HCT116 (cell line): Measurements from ENCODE around the gene APPBP2. TPM values are rescaled to one million over a fixed set of nuclear protein-coding genes. Genes with fewer than 3 reads are reported as not detected.

ENCODE experiments used
- ATAC-seq: fragments of 200-7000 bp; cut with Tn5 transposase; 2 replicates; pipeline ENCODE4 v1.9.1; 2020; ENCODE audit warnings: mild to moderate bottlenecking, moderate library complexity
- BruUV-seq: library from RNA; stranded (reverse); fragments of 400-500 nt; replicated peaks from 2 replicates; lab custom pipeline; 2021; lab: Mats Ljungman, UMichigan
- CTCF ChIA-PET: fragments of 300-600 bp; sonication (Branson Sonifier 250); formaldehyde crosslinking; loops from one replicate; lab custom pipeline; 2021; ENCODE audit warnings: antibody characterized with exemption; lab: Charles Lee
- POLR2A ChIA-PET: fragments of 300-600, 350-600 bp; sonication (Branson Sonifier 250); formaldehyde crosslinking; loops from one replicate; lab custom pipeline; 2021; ENCODE audit warnings: antibody characterized with exemption; lab: Charles Lee
- RAD21 ChIA-PET, 2 experiments: fragments of 300-600 bp; sonication (Branson Sonifier 250); formaldehyde crosslinking; loops; one replicate each; lab custom pipeline; 2023; ENCODE audit warnings: low total read pairs in 2 of 2; ENCODE audit not compliant: uncharacterized antibody in 2 of 2, unreplicated experiment in 2 of 2, low non-redundant PET in 1 of 2; lab: Charles Lee
- DNase-seq: peaks from one replicate; pipeline ENCODE4 v3.0.0-alpha.2; 2010; ENCODE audit warnings: low read depth, low spot score
- H2AFZ ChIP-seq: fragments of 200-600 bp; shearing (Covaris generic), sonication (generic); 2 replicates; pipeline ENCODE4 v1.6.1; 2017; ENCODE audit warnings: low read depth, mixed run types, mixed read lengths, antibody characterized with exemption, low read length; ENCODE audit not compliant: poor library complexity, severe bottlenecking
- H3K27ac ChIP-seq: 2 replicates; pipeline ENCODE4 v1.5.1; 2012; ENCODE audit warnings: low read depth, low read length
- H3K27me3 ChIP-seq: fragments of 200-600 bp; sonication (generic); 2 replicates; pipeline ENCODE4 v1.6.1; 2016; ENCODE audit warnings: mixed run types, low read length, mixed read lengths; ENCODE audit not compliant: insufficient read depth
- H3K36me3 ChIP-seq, 2 experiments: fragments of 200-500 bp in 1 of 2; fragments of 200-600 bp in 1 of 2; sonication (Bioruptor generic) in 1 of 2; sonication (generic) in 1 of 2; 2 replicates each; pipeline versions ENCODE4 v1.5.1 to v1.6.1; 2014 to 2016; ENCODE audit warnings: low read length in 2 of 2, inconsistent platforms in 1 of 2, mixed read lengths in 1 of 2, mixed run types in 1 of 2; ENCODE audit not compliant: insufficient read depth in 2 of 2, control insufficient read depth in 1 of 2
- H3K4me1 ChIP-seq, 2 experiments: fragments of 200-600 bp in 1 of 2; sonication (generic) in 1 of 2; 2 replicates each; pipeline versions ENCODE4 v1.5.1 to v1.6.1; 2012 to 2017; ENCODE audit warnings: low read length in 2 of 2, inconsistent platforms in 1 of 2, mild to moderate bottlenecking in 1 of 2, mixed read lengths in 1 of 2, mixed run types in 1 of 2, moderate library complexity in 1 of 2; ENCODE audit not compliant: insufficient read depth in 2 of 2, control insufficient read depth in 1 of 2
- H3K4me2 ChIP-seq: fragments of 200-600 bp; sonication (generic); 2 replicates; pipeline ENCODE4 v1.6.1; 2017; ENCODE audit warnings: mixed run types, low read length, mixed read lengths
- H3K4me3 ChIP-seq, 2 experiments: fragments of 200-600 bp in 1 of 2; sonication (generic) in 1 of 2; replicated peaks in 1 of 2; 2 replicates each; pipeline ENCODE4 v1.5.1; 2011 to 2016; ENCODE audit warnings: low read length in 2 of 2, control low read depth in 1 of 2, low read depth in 1 of 2, mild to moderate bottlenecking in 1 of 2, mixed read lengths in 1 of 2, mixed run types in 1 of 2
- H3K79me2 ChIP-seq: fragments of 200-600 bp; sonication (generic); 2 replicates; pipeline ENCODE4 v1.6.1; 2017; ENCODE audit warnings: mild to moderate bottlenecking, mixed run types, low read length, moderate library complexity, mixed read lengths; ENCODE audit not compliant: insufficient read depth
- H3K9ac ChIP-seq: fragments of 200-600 bp; sonication (generic); 2 replicates; pipeline ENCODE4 v1.6.1; 2016; ENCODE audit warnings: low read length, mixed read lengths
- H3K9me2 ChIP-seq: fragments of 200-600 bp; sonication (generic), shearing (Covaris generic); 2 replicates; pipeline ENCODE4 v1.6.1; 2017; ENCODE audit warnings: mixed run types, mild to moderate bottlenecking, moderate library complexity; ENCODE audit not compliant: insufficient read depth
- H3K9me3 ChIP-seq, 2 experiments: fragments of 200-500 bp in 1 of 2; fragments of 200-600 bp in 1 of 2; sonication (Bioruptor generic) in 1 of 2; sonication (generic) in 1 of 2; 2 replicates each; pipeline ENCODE4 v1.6.1; 2014 to 2017; ENCODE audit warnings: low read length in 2 of 2, mixed read lengths in 2 of 2, inconsistent platforms in 1 of 2, low read depth in 1 of 2, mild to moderate bottlenecking in 1 of 2, mixed run types in 1 of 2, moderate library complexity in 1 of 2; ENCODE audit not compliant: control insufficient read depth in 1 of 2, insufficient read depth in 1 of 2
- H4K20me1 ChIP-seq: fragments of 200-600 bp; sonication (generic), shearing (Covaris generic); 2 replicates; pipeline ENCODE4 v1.6.1; 2017; ENCODE audit warnings: mixed run types, mild to moderate bottlenecking, moderate library complexity; ENCODE audit not compliant: insufficient read depth
- ELF1 ChIP-seq: IDR thresholded peaks from 2 replicates; pipeline ENCODE4 v1.6.1; 2012; ENCODE audit warnings: low read depth, borderline replicate concordance
- EZH2 ChIP-seq: fragments of 200-600 bp; sonication (generic); IDR thresholded peaks from 2 replicates; pipeline ENCODE4 v1.6.1; 2017; ENCODE audit warnings: antibody characterized with exemption, mixed run types
- EZH2phosphoT487 ChIP-seq: fragments of 200-600 bp; IDR thresholded peaks from 2 replicates; pipeline ENCODE4 v1.6.1; 2018; ENCODE audit warnings: antibody characterized with exemption, borderline replicate concordance
- FOSL1 ChIP-seq: IDR thresholded peaks from 2 replicates; pipeline ENCODE4 v1.6.1; 2012; ENCODE audit warnings: low read depth
- POLR2A ChIP-seq: IDR thresholded peaks from 2 replicates; pipeline ENCODE4 v1.7.0; 2011; ENCODE audit warnings: borderline replicate concordance; ENCODE audit not compliant: insufficient read depth, insufficient read length; ENCODE audit errors: extremely low read depth
- SIN3A ChIP-seq: IDR thresholded peaks from 2 replicates; pipeline ENCODE4 v1.6.1; 2012; ENCODE audit warnings: low read depth
- SP1 ChIP-seq: IDR thresholded peaks from 2 replicates; pipeline ENCODE4 v1.6.1; 2012; ENCODE audit warnings: low read depth
- SRF ChIP-seq: IDR thresholded peaks from 2 replicates; pipeline ENCODE4 v1.6.1; 2012; ENCODE audit warnings: low read depth
- TCF7L2 ChIP-seq: IDR thresholded peaks from 2 replicates; pipeline ENCODE4 v1.7.0; 2011; ENCODE audit warnings: borderline replicate concordance, inconsistent platforms; ENCODE audit not compliant: insufficient read depth, insufficient read length; ENCODE audit errors: extremely low read depth
- YY1 ChIP-seq: IDR thresholded peaks from 2 replicates; pipeline ENCODE4 v1.6.1; 2011; ENCODE audit warnings: low read length, low read depth, moderate library complexity, mild to moderate bottlenecking; ENCODE audit not compliant: insufficient replicate concordance; ENCODE audit errors: extremely low read depth
- ZFX ChIP-seq: fragments of 450-650 bp; IDR thresholded peaks from 2 replicates; pipeline ENCODE4 v1.6.1; 2017
- ZNF274 ChIP-seq: fragments of 200-500 bp; sonication (Bioruptor generic); IDR thresholded peaks from 2 replicates; pipeline ENCODE4 v1.6.1; 2014; ENCODE audit warnings: mild to moderate bottlenecking, low read depth, low read length, inconsistent platforms
- intact Hi-C: fragments of 100-400 bp; cut with micrococcal nuclease; formaldehyde crosslinking; loops from 2 replicates; pipeline ENCODE4 v1.10.0; 2022
- total RNA-seq: library from RNA; stranded (reverse); gene quantifications from one replicate; pipeline ENCODE4 v1.2.1, GENCODE V29; 2021; ENCODE audit not compliant: unreplicated experiment
- TF ChIP-seq, protein P1 (sequence below): IDR thresholded peaks from 2 replicates; pipeline ENCODE4 v1.6.1; 2012
- TF ChIP-seq, protein P2 (sequence below): IDR thresholded peaks from 2 replicates; pipeline ENCODE4 v1.6.1; 2011; ENCODE audit warnings: mild to moderate bottlenecking, low read length, moderate library complexity; ENCODE audit not compliant: insufficient replicate concordance; ENCODE audit errors: extremely low read depth

The APPBP2 gene
- total RNA-seq, 1 experiment from 2014 or later = 35.8 TPM

- Histone ChIP-seq H3K9ac (no peak overlapping the region), H3K79me2 (no peaks in the 10 kb centered on the region), H4K20me1 (no peaks in the 10 kb centered on the region), H3K4me1 (peaks cover 0 to 6% of the 10 kb centered on the region in 2 experiments; a peak in 2 of 4 replicates), H3K27ac (no peak overlapping the region), H2AFZ (no peak overlapping the region), H3K9me2 (no peaks in the 10 kb centered on the region), H3K9me3 (no peaks in the 10 kb centered on the region), H3K4me3 (no peak overlapping the region), H3K36me3 (no peaks in the 10 kb centered on the region), H3K27me3 (no peaks in the 10 kb centered on the region), H3K4me2 (no peak overlapping the region)
- ATAC-seq = no peak
- TF ChIP-seq TCF7L2 = no peak
- no peak for TF ChIP-seq ZFX
- no peak for TF ChIP-seq ZNF274
- TF ChIP-seq SRF = no peak
- no peak for TF ChIP-seq YY1
- TF ChIP-seq, protein P1, sequence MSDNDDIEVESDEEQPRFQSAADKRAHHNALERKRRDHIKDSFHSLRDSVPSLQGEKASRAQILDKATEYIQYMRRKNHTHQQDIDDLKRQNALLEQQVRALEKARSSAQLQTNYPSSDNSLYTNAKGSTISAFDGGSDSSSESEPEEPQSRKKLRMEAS = no peak
- RAD21 ChIA-PET = no interaction called here
- intact Hi-C loops = no loop called here
- DNase-seq = no peak
- BruUV-seq = no TSS peak
- CTCF ChIA-PET = no interaction called here
- POLR2A ChIA-PET = interaction anchor here (1.6 kb wide), 1 partner anchor 8 kb away, joined by 7 read pairs; the partner anchor contains the start of gene APPBP2
Observed at GRCh38 chr17:60534010-60534555, 8.0 kb upstream of the APPBP2 start.

GRCh38 chr17:60529806-60530205, 3.8 kb upstream of the APPBP2 start:
- Histone ChIP-seq H3K9me2 (no peaks in the 10 kb centered on the region), H3K9ac (no peak overlapping the region), H3K4me1 (peaks cover 2 to 14% of the 10 kb centered on the region in 2 experiments), H3K4me3 (no peak overlapping the region), H3K27me3 (no peaks in the 10 kb centered on the region), H3K36me3 (peaks cover 2 to 4% of the 10 kb centered on the region in 2 experiments; a peak in 1 of 4 replicates), H3K27ac (no peak overlapping the region), H3K79me2 (peaks cover 16% of the 10 kb centered on the region), H2AFZ (no peak overlapping the region), H3K4me2 (no peak overlapping the region), H3K9me3 (no peaks in the 10 kb centered on the region), H4K20me1 (no peaks in the 10 kb centered on the region)
- ChIA-PET RAD21 (no interaction called here), POLR2A (no interaction called here), CTCF (no interaction called here)
- BruUV-seq = no TSS peak
- no peak for DNase-seq
- intact Hi-C loops = no loop called here
- ATAC-seq = no peak
- TF ChIP-seq FOSL1 (no peak), ZFX (no peak), SP1 (no peak), EZH2 (no peak), ELF1 (no peak), SRF (no peak), TCF7L2 (no peak), EZH2phosphoT487 (no peak), SIN3A (no peak), POLR2A (no peak)
- TF ChIP-seq, protein P2, sequence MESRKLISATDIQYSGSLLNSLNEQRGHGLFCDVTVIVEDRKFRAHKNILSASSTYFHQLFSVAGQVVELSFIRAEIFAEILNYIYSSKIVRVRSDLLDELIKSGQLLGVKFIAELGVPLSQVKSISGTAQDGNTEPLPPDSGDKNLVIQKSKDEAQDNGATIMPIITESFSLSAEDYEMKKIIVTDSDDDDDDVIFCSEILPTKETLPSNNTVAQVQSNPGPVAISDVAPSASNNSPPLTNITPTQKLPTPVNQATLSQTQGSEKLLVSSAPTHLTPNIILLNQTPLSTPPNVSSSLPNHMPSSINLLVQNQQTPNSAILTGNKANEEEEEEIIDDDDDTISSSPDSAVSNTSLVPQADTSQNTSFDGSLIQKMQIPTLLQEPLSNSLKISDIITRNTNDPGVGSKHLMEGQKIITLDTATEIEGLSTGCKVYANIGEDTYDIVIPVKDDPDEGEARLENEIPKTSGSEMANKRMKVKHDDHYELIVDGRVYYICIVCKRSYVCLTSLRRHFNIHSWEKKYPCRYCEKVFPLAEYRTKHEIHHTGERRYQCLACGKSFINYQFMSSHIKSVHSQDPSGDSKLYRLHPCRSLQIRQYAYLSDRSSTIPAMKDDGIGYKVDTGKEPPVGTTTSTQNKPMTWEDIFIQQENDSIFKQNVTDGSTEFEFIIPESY = no peak
- TF ChIP-seq, protein P1 = no peak
